Measurements from ENCODE around the gene L3MBTL4.

DNA sequence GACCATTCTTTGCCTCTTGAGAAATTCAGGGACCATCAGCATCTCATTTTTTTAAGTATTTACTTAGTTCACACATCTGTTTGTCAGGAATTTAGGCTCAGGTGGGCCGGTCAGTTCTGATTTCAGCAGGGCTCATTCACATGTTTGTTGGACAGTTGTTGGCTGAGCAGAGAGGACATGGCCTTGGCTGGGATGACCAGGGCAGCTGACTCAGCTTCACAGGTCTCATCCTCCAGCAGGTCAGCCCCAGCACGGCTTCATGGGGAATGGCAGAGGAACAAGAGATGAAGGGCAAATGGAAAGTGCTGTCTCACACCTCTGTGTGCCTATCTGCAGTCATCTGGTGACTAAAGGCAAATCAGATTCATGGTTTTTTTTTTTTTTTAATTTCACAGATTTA is 383.3 kb downstream of the L3MBTL4 start:
- TF ChIP-seq, protein P1, sequence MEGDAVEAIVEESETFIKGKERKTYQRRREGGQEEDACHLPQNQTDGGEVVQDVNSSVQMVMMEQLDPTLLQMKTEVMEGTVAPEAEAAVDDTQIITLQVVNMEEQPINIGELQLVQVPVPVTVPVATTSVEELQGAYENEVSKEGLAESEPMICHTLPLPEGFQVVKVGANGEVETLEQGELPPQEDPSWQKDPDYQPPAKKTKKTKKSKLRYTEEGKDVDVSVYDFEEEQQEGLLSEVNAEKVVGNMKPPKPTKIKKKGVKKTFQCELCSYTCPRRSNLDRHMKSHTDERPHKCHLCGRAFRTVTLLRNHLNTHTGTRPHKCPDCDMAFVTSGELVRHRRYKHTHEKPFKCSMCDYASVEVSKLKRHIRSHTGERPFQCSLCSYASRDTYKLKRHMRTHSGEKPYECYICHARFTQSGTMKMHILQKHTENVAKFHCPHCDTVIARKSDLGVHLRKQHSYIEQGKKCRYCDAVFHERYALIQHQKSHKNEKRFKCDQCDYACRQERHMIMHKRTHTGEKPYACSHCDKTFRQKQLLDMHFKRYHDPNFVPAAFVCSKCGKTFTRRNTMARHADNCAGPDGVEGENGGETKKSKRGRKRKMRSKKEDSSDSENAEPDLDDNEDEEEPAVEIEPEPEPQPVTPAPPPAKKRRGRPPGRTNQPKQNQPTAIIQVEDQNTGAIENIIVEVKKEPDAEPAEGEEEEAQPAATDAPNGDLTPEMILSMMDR (IDR thresholded peaks at IDR 0.05 in 8 of 11, conservative IDR thresholded peaks at IDR 0.05 in 3 of 11) = no peak
- TF ChIP-seq POLR2AphosphoS5 (IDR thresholded peaks at IDR 0.05) (no peak), POLR2A (IDR thresholded peaks at IDR 0.05) (no peak)

All from spleen (tissue), 7 donors.